GM21786 (cell line): ENCODE results near the gene RABGEF1.
A peak's percentile ranks its signal among the peaks of the same experiment; 100 is the strongest.
"Not testable (repeated sequence)": the region's sequence is repeated elsewhere in the genome, so short reads cannot be mapped to it uniquely, and the experiment has no call there.

Experiments
- ATAC-seq: cut with Tn5 transposase; IDR thresholded peaks from one replicate; pipeline ENCODE4 v1.9.1; 2021; ENCODE audit not compliant: unreplicated experiment

Gene RABGEF1

DNA sequence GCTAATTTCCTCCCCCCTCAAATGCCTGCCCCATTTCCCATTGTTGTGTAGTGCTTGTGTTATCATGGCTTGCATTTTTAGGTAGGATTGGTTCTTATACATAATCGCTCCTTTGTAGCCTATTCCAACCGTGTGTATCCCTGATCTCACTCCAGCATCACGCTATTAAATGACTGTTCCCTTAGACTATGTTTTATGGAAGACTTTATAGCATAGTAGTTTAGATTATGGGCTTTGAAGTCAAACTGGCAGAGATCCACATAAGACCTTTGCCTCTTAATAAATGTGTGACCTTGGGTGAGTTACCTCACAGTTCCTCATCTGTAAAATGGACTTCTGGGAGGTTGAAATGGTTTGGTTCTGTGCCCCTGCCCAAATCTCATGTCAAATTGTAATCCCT, 5.4 kb upstream of the RABGEF1 start:
- no peak for ATAC-seq

DNA sequence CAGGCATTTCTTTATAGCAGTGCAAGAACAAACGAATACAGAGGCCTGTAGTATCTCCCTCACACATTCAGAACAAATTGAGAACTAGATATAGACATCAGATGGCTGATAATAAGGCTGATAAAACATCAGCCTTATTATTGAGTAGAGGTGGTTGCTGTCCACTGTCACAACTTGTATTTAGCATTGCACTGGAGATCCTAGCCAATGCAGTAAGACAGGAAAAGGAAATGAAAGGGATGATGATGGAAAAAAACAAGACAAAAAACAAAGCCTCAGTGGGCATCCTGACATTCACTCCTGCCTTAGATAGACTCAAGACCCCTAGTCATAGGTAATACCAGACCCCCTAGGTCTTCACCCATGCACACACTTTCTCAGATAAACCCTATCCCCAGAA, 4.7 kb upstream of the RABGEF1 start:
- ATAC-seq = no peak

DNA sequence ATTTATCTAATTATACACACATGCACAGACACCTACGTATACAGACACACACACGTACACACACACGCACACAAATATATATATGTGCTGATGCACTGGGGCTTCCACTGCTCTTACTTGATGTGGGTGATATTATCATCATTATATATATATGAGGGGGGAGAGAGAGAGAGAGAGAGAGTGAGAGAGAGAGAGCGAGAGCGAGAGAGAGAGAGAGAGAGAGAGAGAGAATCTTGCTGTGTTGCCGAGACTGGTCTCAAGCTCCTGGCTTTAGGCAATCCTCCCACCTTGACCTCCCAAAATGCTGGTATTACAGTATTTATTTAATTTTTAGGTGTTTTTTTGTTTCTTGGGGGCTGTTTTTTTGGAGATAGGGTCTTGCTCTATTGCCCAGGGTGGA, 3.6 kb upstream of the RABGEF1 start:
- ATAC-seq = no peak

DNA sequence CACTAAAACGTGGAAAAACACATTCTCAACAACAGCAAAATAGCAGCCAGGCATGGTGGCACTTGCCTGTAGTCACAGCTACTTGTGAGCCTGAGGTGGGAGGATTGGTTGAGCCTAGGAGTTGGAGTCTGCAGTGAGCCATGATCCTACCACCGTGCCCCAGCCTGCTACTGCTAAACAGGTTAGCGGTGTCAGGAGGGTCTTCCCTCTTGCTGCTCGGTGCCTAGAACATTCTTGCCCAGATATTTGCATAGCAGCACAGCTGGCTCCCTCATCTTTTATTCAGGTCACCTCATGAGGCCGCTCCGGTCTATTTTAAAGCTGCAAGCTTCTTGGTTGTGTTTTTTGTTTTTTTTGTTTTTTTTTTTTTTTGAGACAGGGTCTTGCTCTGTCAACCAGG, 2.9 kb upstream of the RABGEF1 start:
- no peak for ATAC-seq

DNA sequence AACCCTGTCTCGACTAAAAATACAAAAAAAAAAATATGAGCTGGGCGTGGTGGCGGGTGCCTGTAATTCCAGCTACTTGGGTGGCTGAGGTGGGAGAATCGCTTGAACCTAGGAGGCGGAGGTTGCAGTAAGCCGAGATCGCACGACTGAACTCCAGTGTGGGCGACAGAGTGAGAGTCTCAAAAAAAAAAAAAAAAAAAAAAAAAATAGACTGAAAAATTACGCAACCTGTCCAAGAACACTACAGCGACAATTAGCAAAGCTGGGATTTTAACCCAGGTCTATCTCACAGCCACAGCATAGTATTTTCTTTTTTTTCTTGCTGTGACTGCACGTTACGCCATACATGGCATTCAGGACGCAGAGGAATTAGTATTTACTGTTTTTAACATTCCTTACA, 1.1 kb upstream of the RABGEF1 start:
- ATAC-seq = no peak

DNA sequence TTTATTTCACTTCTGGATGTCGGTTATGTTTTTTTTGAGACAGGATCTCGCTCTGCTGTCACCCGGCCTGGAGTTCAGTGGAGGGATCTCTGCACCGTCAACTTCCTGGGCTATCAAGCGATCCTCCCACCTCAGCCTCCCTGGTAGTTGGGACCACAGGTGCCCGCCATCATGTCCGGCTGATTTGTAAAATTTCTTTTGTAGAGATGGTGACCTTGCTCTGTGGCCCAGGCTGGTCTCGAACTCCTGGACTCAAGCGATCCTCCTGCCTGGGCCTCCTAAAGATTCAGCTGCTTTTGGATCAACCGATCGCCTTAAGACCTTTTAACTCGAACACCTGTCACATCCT, 606 bp upstream of the RABGEF1 start:
- no peak for ATAC-seq

DNA sequence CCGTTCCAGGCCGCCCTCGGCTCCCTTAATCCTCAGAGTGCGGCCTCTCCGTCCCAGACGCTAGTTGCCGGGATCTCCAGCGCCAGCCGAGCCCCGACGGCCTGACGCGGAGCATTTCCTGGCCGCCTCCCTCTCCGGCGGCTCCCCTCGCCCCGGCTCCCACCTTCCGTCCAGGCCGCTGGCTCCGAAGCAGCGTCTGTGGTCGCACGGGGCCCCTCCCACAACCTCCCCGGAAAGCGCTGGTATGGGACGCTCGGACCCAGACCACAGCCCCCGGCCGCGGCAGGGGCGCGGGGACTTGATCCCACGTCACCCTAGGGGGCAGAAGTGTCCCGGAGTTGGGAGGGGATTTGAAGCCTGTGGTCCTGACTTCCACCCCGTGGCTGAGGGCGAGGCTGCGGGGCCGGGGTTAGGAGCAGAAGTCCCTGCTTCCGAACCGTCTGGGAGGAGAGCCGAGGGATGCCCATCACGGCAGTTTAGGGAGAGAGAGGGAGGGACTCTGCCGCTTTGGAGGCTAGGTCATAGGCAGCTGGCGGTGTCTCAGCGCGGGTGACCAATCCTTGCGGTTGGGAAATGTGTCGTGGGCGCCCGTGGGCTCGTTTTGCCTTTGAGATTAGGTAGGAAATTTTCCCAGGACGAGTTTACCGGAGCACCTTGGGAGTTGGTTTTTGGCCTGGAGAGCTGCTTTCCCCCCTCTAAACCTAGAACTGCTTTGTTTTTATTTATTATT, 612 bp downstream of the RABGEF1 start:
- peak; percentile 33 for ATAC-seq

DNA sequence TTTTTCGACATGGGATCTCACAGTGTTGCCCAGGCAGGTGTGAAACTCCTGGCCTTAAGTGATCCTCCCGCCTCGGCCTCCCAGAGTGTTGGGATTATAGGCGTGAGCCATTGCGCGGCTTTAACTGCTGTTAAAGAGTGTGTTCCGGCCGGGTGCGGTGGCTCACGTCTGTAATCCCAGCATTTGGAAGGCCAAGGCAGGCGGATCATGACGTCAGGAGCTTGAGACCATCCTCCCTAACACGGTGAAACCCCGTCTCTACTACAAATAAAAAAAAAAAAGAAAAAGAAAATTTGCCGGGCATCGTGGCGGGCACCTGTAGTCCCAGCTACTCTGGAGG, 1.1 kb downstream of the RABGEF1 start:
- no peak for ATAC-seq

DNA sequence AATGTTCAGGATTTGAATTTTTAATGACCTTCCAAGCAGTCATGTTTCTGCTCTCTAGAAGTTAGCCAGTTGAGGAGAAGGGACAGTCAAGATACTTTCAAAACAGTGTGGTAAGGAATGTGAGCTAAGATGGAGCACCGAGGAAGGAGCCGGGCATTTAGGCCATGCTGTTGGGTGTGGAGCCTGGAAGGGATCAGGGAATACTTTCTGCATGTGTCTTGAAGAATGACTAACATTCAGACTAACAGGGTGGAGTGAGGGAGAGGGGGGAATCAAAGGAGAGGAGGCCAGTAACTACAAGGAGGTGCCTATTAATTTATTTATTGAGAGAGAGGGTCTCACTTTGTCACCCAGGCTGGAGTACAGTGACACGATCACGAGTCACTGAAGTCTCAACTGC, 1.8 kb downstream of the RABGEF1 start:
- ATAC-seq = not testable (repeated sequence)

DNA sequence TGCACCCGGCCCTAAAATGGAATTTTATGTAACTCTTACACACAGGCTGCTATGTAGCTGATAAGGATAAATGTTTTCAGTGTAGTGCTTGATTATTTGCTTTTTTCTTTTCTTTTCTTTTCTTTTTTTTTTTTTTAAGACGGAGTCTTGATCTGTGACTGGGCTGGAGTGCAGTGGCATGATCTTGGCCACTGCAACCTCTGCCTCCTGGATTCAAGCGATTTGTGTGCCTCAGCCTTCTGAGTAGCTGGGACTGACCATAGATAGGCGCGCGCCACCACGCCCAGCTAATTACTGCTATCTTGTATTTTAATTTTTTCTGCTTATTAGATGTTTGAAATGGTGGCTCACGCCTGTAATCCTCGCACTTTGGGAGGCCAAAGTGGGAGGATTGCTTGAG, 3.4 kb downstream of the RABGEF1 start:
- no peak for ATAC-seq

DNA sequence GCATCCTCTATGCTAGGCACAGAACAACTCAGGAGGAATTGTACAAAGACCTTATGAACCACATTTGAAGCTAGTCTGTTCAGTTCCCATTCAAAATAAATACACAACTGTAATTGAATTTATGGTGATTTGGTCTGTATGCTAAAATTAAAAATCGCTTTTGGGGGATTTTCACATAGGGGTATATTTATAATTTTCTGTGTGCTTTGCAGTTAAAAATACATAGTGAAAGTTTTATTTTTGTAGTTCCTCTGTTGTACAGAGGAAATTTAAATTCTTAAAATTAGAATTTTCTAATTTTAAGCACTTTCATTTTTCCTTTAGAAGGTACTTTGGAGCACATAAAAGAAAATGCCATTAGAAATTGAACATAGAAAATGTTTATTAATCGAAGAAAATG, 6.9 kb downstream of the RABGEF1 start:
- no peak for ATAC-seq

DNA sequence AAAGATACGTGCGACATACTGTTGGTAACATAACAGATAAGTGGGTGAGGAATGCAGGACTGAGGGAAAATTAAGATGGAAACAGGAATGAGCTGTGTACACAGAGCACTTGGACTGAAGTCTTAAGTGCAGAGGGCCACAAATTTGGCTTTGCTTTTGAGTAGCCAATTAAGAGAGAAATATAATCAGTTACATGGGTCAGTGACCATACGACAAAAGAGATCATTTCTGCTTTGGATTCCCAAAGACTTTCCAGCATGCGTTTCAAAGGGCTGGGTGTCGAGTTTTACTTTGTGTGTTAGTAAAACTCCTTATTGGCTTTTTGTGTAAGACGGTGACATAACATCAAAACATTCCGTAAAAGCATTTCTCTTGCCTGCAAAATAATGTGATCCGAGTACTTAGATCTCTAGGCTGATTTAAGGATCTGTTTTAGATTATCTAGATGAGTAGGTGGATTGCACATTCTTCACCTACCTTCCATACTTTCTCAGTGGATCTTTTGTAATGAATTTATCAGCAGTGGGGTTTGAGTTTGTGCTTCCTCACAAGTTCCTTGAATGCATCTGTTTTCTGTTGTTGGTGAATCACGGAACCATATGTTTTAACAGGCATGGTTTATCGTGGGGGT, 7.5 kb downstream of the RABGEF1 start:
- no peak for ATAC-seq

DNA sequence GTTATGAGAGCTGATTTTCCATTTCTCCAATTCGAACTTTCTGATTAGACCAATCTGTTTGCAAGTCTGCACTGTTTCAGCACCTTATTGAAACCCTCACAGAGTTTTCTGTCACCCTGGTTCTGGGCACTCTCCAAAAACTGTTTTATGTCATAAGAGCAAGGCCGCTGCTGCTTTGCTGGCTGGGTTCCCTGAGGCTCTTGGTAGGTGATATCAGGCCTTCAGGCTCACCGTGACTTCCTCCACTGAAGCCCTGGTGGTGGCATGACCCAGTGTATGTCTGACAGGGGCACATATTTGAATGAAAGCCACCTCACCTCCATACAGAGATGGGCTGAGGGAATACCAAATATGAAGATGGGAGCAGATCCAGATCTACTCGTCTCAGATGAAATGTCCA, 8.3 kb downstream of the RABGEF1 start:
- no peak for ATAC-seq

DNA sequence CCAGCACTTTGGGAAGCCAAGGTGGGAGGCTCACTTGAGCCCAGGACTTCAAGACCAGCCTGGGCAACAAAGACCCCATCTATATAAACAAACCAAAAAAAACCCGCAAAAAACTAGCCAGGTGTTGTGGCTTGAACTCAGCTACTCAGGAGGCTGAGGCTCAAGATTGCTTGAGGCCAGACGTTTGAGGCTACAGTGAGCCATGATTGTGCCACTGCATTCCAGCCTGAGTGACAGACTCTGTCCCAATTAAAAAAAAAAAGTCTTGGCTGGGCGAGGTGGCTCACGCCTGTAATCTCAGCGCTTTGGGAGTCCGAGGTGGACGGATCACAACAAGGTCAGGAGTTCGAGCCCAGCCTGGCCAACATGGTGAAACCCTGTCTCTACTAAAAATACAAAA, 11.4 kb downstream of the RABGEF1 start:
- ATAC-seq = no peak

DNA sequence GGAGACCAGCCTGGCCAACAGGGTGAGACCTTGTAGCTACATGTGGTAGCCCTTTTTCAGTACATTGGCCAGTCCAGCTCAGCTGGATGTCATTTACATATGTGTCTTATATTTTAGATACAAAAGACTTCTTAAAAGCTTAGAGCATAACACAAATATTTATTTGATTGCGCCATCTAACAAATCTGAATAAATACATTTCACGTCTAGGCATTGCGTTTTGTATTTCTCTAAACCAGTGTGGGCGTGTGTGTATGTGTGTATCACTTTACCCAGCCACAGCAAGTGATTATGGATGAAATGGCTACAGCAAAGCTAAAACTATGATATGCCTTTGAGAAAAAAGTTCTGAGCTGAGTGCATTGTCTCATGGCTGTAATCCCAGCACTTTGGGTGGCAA, 14.0 kb downstream of the RABGEF1 start:
- no peak for ATAC-seq

DNA sequence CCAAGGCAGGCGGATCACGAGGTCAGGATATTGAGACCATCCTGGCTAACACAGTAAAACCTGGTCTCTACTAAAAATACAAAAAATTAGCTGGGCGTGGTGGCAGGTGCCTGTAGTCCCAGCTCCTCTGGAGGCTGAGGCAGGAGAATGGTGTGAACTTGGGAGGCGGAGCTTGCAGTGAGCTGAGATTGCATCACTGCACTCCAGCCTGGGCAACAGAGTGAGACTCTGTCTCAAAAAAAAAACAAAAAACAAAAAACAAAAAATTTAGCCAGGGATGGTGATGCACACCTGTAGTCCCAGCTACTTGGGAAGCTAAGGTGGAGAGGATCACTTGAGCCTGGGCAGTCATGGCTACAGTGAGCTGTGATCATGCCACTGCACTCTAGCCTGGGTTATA, 14.5 kb downstream of the RABGEF1 start:
- not testable (repeated sequence) for ATAC-seq

DNA sequence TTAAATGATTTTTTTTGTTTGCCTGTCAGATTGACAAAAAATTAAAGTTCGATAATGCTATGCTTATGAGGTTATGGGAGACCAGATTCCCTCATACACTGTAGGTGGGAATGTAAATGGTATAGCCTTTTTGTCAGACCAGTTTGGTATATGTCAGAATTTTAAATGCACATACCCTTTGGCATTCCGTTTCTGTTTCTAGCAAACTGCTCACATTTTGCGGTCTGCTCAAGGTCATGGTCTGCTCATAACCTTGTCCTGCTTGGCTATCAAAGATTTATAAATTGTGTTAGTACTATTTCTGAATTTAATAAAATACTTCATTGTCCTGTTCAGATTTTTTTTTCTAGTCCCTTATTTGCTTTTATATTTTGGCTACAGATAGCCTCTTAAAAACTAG, 15.7 kb downstream of the RABGEF1 start:
- not testable (repeated sequence) for ATAC-seq

DNA sequence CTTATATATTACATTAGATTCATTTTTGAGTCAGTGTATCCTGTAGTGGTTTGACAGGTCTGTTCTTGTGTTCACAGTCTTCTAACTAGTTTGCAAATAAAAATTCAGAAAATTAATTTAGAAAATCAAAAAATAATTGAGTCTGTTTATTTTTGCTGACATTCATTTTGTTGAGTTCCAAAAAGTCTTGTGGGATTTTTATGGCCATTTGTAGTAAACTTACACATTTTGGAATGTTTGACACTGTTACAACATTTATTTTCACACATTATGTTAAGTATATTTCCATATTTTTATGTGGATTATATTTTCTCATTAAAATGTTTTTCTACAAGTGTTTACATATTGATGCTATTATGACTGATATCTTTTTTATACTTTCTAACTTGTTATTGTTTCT, 16.4 kb downstream of the RABGEF1 start:
- ATAC-seq = no peak

DNA sequence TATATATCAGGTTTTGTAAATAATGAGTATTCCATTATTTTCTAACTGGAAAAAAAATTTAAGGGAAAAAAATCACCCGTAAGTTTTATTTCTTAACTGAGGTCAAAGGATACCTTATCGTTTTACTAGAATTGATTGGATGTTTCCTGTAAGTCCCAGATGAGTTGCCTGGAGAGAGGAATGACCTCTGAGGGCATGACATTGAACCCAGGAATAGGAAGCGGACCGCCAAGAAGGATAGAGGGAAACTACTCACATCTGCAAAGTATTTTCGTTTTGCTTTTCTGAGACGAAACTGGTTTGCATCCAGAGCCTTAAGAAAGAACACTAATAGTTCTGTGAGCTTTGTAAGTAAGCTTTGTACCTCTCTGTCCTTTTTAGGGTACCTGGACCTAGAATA, 17.4 kb downstream of the RABGEF1 start:
- no peak for ATAC-seq

DNA sequence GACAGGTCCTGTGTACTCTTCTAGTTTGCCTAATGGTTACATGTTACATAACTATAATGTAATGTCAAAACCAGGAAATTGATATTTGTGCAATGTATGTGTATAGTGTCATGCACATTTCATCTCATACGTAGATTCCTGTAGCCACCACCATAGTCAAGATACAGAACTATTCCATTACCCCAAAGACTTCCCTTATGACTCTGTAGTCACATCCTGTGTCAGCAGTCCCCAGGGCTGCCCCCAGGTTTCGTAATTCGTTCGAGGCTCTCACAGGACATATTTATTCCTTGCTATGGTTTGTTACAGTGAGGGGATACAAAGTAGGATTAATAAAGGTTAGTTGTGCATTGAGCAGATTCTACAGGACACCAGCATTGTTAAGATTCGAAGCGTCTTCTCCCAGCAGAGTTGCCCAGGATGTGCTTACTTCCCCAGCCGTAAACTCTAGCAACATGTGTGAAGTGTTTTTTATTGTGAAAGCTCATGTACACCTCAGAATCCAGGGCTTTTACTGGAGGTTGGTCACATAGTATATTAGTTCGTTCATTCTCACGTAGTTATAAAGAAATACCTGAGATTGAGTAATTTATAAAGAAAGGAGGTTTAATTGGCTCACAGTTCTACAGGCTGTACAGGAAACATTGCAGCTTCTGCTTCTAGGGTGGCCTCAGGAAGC, 18.6 kb downstream of the RABGEF1 start:
- peak; percentile 88 for ATAC-seq

DNA sequence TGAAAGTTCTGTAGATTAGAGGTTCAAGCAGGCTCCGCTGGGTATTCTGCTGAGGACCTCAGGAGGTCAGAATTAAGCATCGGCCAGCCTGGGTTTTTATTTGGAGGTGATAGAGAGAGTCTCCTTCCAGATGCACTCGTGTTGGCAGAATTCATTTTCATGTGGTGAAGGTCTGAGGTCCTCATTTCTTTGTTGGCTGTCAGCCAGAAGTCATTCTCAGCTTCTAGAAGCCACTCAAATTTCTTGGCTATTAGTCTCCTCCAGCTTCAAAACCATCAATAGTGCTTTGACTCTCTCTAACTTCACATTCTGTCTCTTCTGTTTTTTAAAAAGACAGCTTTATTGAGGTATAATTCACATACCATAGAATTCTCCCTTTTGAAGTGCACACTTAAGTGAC, 22.6 kb downstream of the RABGEF1 start:
- ATAC-seq = not testable (repeated sequence)

DNA sequence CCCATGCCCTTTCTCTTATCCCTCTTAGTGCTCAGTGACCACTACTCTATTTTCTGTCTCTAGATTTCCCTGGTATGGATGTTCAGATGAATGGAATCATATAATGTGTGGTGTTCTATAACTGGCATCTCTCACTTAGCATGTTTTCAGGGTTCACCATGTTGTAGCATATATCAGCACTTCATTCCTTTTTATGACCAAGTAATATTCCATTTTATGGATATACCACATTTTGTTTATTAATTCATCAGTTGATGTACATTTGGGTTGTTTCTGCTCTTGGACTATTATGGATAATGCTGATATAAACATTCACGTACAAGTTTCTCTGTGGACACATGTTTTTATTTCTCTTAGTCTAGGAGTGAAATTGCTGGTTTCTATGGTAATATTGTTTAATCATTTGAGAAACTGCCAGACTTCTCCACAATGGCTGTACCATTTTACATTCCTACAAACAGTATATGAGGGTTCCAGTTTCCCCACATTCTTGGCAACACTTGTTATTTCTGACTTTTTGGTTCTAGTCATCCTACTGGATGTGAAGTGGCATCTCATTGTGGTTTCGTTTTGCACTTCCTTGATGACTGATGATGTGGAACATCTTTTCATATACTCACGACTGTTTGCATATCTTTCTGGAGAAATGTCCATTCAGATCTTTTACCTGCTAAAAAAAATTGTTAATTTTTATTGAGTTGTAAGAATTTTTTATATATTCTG, 23.3 kb downstream of the RABGEF1 start:
- ATAC-seq = not testable (repeated sequence)
